Activated CD8-positive, alpha-beta memory T cell treated with anti-CD3 and anti-CD28 coated beads, Interleukin-2, amount 10 ng/mL, durations not matched to agents 7 days and 5 days (primary cell): ENCODE results near the gene RGSL1. TPM values are rescaled to one million over a fixed set of nuclear protein-coding genes. Genes with fewer than 3 reads are reported as not detected.

Experiments used
- ATAC-seq: fragments of 150-1000 bp; cut with Tn5 transposase; one replicate; pipeline ENCODE4 v1.10.0; 2021; ENCODE audit warnings: moderate library complexity
- CTCF ChIA-PET: fragments of 350-600 bp; sonication (Branson Sonifier 250); formaldehyde crosslinking; loops from one replicate; lab custom pipeline; 2021; ENCODE audit warnings: antibody characterized with exemption; lab: Charles Lee
- DNase-seq: peaks from one replicate; pipeline ENCODE4 v3.0.0-alpha.2; 2020
- H3K27ac Mint-ChIP-seq: one replicate; pipeline ENCODE4 v1.8.0; 2021; ENCODE audit warnings: mild to moderate bottlenecking, mixed read lengths
- H3K27me3 Mint-ChIP-seq: one replicate; pipeline ENCODE4 v1.8.0; 2021; ENCODE audit warnings: mixed read lengths
- H3K36me3 Mint-ChIP-seq: one replicate; pipeline ENCODE4 v1.8.0; 2021; ENCODE audit warnings: mild to moderate bottlenecking, mixed read lengths
- H3K4me1 Mint-ChIP-seq: one replicate; pipeline ENCODE4 v1.8.0; 2021; ENCODE audit warnings: mixed read lengths
- H3K4me3 Mint-ChIP-seq: one replicate; pipeline ENCODE4 v1.8.0; 2021; ENCODE audit warnings: mild to moderate bottlenecking, moderate library complexity, mixed read lengths
- H3K9me3 Mint-ChIP-seq: one replicate; pipeline ENCODE4 v1.8.0; 2022; ENCODE audit warnings: low read depth, mixed read lengths
- total RNA-seq, 2 experiments: library from RNA; stranded (reverse); gene quantifications; one replicate each; pipeline ENCODE4 v1.2.3, GENCODE V29; 2021

RGSL1 gene
- total RNA-seq = not detected

DNA sequence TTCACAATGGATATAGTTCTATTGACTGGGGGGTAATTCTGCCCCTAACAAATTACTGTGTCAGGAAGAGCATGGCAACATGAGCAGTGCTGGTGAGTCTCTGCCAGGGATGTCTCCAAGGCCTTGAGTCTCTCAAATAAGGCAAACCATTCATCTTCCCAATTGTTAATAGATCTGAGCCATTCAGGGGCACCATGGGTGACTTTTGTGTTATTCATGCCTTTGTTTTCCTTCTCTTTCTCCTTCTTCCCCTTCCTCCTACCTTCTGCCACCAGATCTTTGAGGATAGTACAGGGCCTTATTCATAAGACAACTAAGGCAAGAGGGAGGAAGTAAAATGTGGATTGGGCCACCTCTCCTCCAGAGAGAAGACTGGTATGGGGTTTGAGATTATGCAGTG, at the start of gene RGSL1:
Gene RGSL1, plus strand, starts transcription at position 60 of the 400 bp plus-strand sequence. Its CDS starts 20 bp downstream, at position 80.
- CTCF ChIA-PET = no interaction called here
- Mint-ChIP-seq H3K9me3 (no peaks in the 10 kb centered on the region), H3K27ac (no peak within 1 kb of the TSS), H3K4me3 (no peak within 1 kb of the TSS), H3K36me3 (no peaks in the 10 kb centered on the region), H3K27me3 (peaks cover 32% of the 10 kb centered on the region), H3K4me1 (peaks cover 7% of the 10 kb centered on the region)
- ATAC-seq (no peak), DNase-seq (no peak)

DNA sequence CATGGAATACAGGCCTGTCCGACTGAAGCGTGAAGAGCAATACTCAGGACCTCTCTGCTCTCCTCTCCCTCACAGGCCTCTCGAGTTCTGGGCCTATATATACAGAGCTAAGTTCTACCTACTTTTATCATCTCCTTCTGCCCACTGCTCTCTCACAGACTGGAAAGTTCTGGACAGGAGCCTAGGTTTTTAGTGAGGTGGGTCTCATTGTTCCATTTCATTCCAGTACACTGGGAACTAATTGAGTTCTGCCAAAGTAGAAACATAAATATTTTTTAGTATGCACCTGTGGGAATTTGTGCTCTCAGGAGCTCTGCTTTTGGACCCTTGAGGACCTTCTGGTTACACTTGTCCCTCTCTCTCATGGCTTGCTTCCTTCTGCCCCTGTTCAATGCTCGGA, 49.4 kb upstream of the RGSL1 start, which contains the start of gene TEDDM1:
Gene TEDDM1, minus strand, starts transcription at position 101 of the 400 bp plus-strand sequence. CDS start 182 bp downstream, outside the sequence.
- peaks cover 3% of the 10 kb centered on the region for H3K9me3 Mint-ChIP-seq
- H3K27ac Mint-ChIP-seq = no peak within 1 kb of the TSS
- H3K36me3 Mint-ChIP-seq = no peaks in the 10 kb centered on the region
- no peak within 1 kb of the TSS for H3K4me3 Mint-ChIP-seq
- H3K27me3 Mint-ChIP-seq = peaks cover 33% of the 10 kb centered on the region
- H3K4me1 Mint-ChIP-seq = peaks cover 4% of the 10 kb centered on the region
- CTCF ChIA-PET = interaction anchor here (1.1 to 3.1 kb wide), 3 partner anchors 257 to 316 kb away, joined by 3 to 9 read pairs (median 7); no protein-coding TSS in a partner anchor
- ATAC-seq (no peak), DNase-seq (no peak)

DNA sequence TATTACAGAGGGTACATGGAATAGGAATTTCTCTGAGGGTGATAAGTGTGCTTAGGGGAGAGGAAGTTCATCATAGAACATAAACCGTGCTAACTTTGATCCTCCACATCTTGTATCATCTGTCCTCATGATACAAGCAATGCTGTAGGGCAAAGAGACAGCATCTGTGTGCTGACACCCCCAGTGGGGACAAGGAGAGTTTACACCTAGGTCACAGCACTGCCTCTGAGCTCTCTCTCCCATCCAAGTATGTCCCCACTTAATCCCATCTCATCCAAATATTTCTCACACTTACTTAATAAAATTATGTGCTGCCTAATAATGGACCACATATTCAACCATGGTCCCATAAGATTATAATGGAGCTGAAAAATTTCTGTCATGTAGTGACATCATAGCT, 45.2 kb upstream of the RGSL1 start:
- no peaks in the 10 kb centered on the region for H3K36me3 Mint-ChIP-seq
- H3K27me3 Mint-ChIP-seq = peaks cover 34% of the 10 kb centered on the region
- H3K4me3 Mint-ChIP-seq = no peak overlapping the region
- peaks cover 3% of the 10 kb centered on the region for H3K9me3 Mint-ChIP-seq
- no peak overlapping the region for H3K27ac Mint-ChIP-seq
- no peak for ATAC-seq
- CTCF ChIA-PET = interaction anchor here (0.8 to 1.0 kb wide), 2 partner anchors 8 to 262 kb away, joined by 4 to 6 read pairs; no protein-coding TSS in a partner anchor
- no peak for DNase-seq
- H3K4me1 Mint-ChIP-seq = no peaks in the 10 kb centered on the region

DNA sequence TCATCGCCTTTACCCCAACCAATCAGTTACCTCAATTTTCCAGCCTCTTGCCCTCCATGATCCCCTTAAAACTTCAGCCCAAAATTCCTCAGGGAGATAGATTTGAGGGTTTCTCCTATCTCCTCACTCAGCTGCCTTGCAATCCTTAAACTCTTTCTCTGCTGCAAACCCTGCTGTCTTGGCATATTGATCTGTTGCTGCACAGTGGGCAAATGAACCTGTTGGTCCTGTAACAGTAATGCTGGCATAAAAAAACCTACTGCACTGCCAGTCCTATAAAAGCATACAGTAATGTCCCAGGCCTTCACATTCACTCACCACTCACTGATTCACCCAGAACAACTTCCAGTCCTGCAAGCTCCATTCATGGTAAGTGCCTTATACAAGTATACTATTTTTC, 44.4 kb upstream of the RGSL1 start:
- CTCF ChIA-PET = interaction anchor here (0.8 kb wide), 1 partner anchor 262 kb away, joined by 6 read pairs; no protein-coding TSS in a partner anchor
- Mint-ChIP-seq H3K27me3 (peaks cover 33% of the 10 kb centered on the region), H3K4me3 (no peak overlapping the region), H3K4me1 (no peaks in the 10 kb centered on the region), H3K36me3 (no peaks in the 10 kb centered on the region), H3K9me3 (peaks cover 3% of the 10 kb centered on the region), H3K27ac (no peak overlapping the region)
- no peak for ATAC-seq
- DNase-seq = no peak

DNA sequence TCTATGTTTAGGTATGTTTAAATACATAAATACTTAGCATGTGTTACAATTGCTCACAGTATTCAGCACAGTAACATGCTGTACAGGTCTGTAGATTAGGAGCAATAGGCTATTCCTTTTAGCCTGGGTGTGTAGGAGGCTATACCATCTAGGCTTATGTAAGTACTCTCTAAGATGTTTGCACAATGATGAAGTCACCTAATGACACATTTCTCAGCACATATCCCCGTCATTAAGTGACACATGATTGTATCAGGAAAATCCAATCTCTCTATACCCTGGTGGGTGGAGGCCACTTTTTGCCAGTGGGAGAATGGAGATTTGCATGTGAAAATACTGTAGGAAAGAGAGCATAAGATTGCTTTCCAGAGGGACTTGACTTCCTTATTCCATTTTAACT, 43.9 kb upstream of the RGSL1 start:
- Mint-ChIP-seq H3K9me3 (peaks cover 3% of the 10 kb centered on the region), H3K4me3 (no peak overlapping the region), H3K4me1 (no peaks in the 10 kb centered on the region), H3K36me3 (no peaks in the 10 kb centered on the region), H3K27me3 (peaks cover 33% of the 10 kb centered on the region), H3K27ac (no peak overlapping the region)
- ATAC-seq = no peak
- no peak for DNase-seq
- CTCF ChIA-PET = no interaction called here

DNA sequence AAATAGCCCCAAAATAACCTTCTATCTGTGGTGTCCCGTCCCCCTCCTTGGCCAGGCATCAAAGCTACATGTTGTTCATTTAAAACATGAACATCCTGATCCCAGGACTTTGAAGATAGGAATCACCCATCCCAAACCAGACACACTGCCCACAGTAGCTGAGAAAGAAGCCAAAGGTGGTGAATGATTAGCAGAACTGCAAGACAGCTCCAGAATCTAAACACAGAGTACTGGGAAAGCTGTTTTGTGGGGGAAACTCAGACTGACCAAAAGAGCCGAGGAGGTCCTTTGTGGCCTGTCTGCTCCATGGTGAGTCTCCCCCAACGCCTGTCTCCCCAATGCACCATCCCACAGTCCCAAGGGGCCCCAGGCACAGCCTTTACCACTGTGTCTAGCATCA, 42.2 kb upstream of the RGSL1 start:
- H3K4me3 Mint-ChIP-seq = no peak overlapping the region
- no peaks in the 10 kb centered on the region for H3K36me3 Mint-ChIP-seq
- peaks cover 35% of the 10 kb centered on the region for H3K27me3 Mint-ChIP-seq
- H3K9me3 Mint-ChIP-seq = peaks cover 3% of the 10 kb centered on the region
- no peak for ATAC-seq
- CTCF ChIA-PET = interaction anchor here (1.1 kb wide), 1 partner anchor 265 kb away, joined by 3 read pairs; no protein-coding TSS in a partner anchor
- no peaks in the 10 kb centered on the region for H3K4me1 Mint-ChIP-seq
- no peak for DNase-seq
- H3K27ac Mint-ChIP-seq = no peak overlapping the region

DNA sequence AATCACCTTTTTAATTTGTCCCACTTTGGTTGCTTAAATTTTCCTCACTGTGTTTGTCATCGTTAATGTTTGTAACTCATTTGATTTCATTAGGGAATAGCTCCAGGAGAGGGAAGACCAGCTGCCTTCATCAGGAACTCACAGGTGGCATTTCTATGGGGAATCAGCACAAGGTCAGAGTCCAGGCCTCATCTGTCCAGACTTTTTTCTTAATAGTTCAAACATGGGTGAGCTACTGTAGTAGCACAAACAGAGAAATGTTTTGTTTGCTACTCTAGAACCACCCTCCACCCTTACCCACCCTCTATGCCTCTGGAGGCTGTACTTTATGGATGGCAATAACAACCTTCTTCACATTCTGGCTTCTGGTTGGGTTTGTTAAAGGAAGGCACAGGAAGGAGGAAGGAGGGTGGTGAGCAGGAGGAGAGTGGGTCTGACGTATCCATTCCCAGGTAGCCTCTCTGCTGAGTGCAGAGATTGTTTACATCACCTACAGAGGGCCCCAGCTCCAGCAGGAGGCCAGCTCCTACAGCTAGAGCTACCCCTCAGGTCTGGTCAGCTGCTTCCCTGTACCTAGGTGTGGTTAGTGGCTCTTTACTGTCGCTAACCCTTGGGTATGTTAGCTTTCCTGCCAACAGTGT, 41.4 kb upstream of the RGSL1 start:
- no peak for DNase-seq
- CTCF ChIA-PET = no interaction called here
- no peak for ATAC-seq
- Mint-ChIP-seq H3K9me3 (peaks cover 3% of the 10 kb centered on the region), H3K27me3 (peaks cover 35% of the 10 kb centered on the region), H3K27ac (no peak overlapping the region), H3K4me3 (no peak overlapping the region), H3K36me3 (no peaks in the 10 kb centered on the region), H3K4me1 (no peaks in the 10 kb centered on the region)

DNA sequence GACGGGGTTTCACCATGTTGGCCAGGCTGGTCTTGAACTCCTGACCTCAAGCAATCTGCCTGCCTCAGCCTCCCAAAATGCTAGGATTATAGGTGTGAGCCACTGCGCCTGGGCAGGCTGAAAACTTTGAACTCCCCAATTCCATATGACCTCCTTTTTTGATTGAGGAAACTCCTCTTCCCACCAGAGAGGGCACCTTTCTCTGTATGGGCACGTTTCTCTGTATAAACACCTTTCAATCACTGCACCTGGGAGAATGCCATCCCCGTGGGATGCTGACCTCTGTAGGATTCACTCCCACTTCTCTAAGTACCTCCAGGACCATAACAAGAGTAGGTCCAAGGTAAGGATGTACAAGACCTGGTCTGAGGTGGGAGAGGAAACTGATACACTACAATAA, 39.8 kb upstream of the RGSL1 start:
- CTCF ChIA-PET = no interaction called here
- H3K9me3 Mint-ChIP-seq = no peaks in the 10 kb centered on the region
- peaks cover under 1% of the 10 kb centered on the region for H3K4me1 Mint-ChIP-seq
- no peak overlapping the region for H3K4me3 Mint-ChIP-seq
- H3K27me3 Mint-ChIP-seq = peaks cover 43% of the 10 kb centered on the region
- H3K36me3 Mint-ChIP-seq = no peaks in the 10 kb centered on the region
- ATAC-seq (no peak), DNase-seq (no peak)
- no peak overlapping the region for H3K27ac Mint-ChIP-seq

DNA sequence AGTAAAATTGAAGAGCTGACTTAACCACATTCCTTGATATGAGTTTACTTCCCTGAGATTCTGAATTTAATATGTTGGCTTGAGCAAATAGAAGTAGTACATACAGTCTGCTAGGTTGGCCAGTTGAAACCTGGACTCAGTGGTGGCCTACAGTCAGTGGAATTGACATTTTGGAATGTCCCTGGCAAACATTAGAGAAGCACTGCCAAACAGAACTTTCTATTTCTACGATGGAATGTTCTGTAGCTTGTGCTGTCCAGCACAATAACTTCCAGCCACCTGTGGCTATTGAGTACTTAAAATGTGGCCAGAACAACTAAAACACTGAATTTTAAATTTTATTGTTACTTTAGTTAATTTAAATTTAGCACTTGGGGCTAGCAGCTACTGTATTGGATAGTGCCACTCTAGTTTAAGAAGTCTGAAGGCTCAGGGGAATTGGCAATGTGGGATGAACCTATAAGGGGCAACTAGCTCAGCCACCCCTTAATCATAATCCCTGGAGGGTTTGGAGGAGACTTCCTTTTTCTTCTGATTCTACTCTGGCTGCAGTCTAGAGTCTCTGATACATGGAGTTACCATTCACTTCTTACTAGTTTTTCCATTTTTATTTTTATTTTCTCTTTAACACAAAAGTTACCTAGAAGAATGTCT, 39.2 kb upstream of the RGSL1 start:
- peaks cover 6% of the 10 kb centered on the region for H3K4me1 Mint-ChIP-seq
- DNase-seq = no peak
- H3K36me3 Mint-ChIP-seq = no peaks in the 10 kb centered on the region
- peaks cover 44% of the 10 kb centered on the region for H3K27me3 Mint-ChIP-seq
- ATAC-seq = no peak
- no peak overlapping the region for H3K27ac Mint-ChIP-seq
- no peaks in the 10 kb centered on the region for H3K9me3 Mint-ChIP-seq
- CTCF ChIA-PET = interaction anchor here (1.3 kb wide), 1 partner anchor 325 kb away, joined by 3 read pairs; no protein-coding TSS in a partner anchor
- no peak overlapping the region for H3K4me3 Mint-ChIP-seq

DNA sequence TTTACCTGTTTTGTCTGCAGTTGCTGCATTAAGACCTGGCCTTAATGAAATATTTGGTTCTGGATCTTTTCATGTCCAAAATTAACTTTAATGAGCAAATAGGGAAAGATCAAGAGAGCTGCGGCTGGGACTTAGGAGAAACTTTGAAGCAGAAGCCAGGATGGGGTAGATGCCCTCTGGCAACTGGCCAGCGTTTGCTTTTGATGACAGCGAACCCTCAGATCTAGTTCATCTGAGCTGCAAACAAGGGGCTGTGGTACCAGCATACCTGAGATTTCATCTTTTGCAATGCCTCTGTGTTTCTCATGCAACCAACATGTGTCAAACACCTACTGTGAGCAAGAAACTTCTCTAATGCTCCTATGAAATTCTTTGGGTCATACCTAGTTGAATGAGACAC, 36.5 kb upstream of the RGSL1 start:
- H3K9me3 Mint-ChIP-seq = no peaks in the 10 kb centered on the region
- CTCF ChIA-PET = interaction anchor here (1.7 kb wide), 1 partner anchor 10 kb away, joined by 5 read pairs; no protein-coding TSS in a partner anchor

DNA sequence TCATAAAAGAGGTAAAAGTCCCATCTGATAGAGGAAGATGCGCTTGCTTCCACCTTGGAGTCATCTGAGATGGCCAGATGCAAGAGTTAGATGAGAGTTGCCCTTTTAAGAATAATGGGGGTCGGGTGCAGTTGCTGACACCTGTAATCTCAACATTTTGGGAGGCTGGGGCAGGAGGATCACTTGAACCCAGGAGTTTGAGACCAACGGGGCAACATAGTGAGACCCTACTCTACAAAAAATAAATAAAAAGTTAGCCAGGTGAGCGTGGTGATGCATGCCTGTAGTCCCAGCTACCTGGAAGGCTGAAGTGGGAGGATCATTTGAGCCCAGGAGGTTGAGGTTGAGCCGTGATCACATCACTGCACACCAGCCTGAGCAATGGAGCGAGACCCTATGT, 36.0 kb upstream of the RGSL1 start:
- H3K4me1 Mint-ChIP-seq = peaks cover 23% of the 10 kb centered on the region
- H3K27me3 Mint-ChIP-seq = peaks cover 47% of the 10 kb centered on the region
- H3K27ac Mint-ChIP-seq = no peak overlapping the region
- no peaks in the 10 kb centered on the region for H3K36me3 Mint-ChIP-seq
- CTCF ChIA-PET = interaction anchor here (1.7 kb wide), 1 partner anchor 9 kb away, joined by 5 read pairs; no protein-coding TSS in a partner anchor
- ATAC-seq = no peak
- no peak overlapping the region for H3K4me3 Mint-ChIP-seq
- H3K9me3 Mint-ChIP-seq = no peaks in the 10 kb centered on the region
- DNase-seq = no peak

More for the DNA sequence above, 36.5 kb upstream of the RGSL1 start:
- Mint-ChIP-seq H3K36me3 (no peaks in the 10 kb centered on the region), H3K4me3 (no peak overlapping the region), H3K27me3 (peaks cover 42% of the 10 kb centered on the region), H3K4me1 (peaks cover 21% of the 10 kb centered on the region), H3K27ac (no peak overlapping the region)
- ATAC-seq (no peak), DNase-seq (no peak)

DNA sequence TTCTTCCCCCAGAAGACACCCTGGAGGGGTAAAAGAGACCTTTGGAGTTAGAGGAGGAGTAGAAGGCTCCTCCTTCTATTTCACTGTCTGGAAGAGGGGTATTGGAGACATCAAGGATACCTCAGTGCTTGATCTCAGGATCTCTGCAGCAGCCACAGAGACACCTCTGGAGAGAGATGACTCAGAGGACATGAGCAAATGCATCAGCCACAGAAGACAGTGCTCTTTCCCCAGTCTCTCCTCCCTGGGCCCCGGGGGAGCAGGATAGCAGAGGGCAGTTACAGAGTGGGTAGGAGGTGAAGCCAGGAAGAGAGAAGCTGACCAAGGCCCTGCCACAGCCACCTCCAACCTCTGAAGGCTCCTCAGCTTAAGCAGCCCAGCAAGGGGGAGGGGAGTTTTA, 34.2 kb upstream of the RGSL1 start:
- CTCF ChIA-PET = interaction anchor here (1.0 kb wide), 1 partner anchor 20 kb away, joined by 3 read pairs; no protein-coding TSS in a partner anchor
- H3K27me3 Mint-ChIP-seq = peaks cover 45% of the 10 kb centered on the region
- no peak overlapping the region for H3K4me3 Mint-ChIP-seq
- DNase-seq = no peak
- no peaks in the 10 kb centered on the region for H3K36me3 Mint-ChIP-seq
- no peaks in the 10 kb centered on the region for H3K9me3 Mint-ChIP-seq
- ATAC-seq = peak; percentile 47
- H3K4me1 Mint-ChIP-seq = peaks cover 23% of the 10 kb centered on the region
- no peak overlapping the region for H3K27ac Mint-ChIP-seq

DNA sequence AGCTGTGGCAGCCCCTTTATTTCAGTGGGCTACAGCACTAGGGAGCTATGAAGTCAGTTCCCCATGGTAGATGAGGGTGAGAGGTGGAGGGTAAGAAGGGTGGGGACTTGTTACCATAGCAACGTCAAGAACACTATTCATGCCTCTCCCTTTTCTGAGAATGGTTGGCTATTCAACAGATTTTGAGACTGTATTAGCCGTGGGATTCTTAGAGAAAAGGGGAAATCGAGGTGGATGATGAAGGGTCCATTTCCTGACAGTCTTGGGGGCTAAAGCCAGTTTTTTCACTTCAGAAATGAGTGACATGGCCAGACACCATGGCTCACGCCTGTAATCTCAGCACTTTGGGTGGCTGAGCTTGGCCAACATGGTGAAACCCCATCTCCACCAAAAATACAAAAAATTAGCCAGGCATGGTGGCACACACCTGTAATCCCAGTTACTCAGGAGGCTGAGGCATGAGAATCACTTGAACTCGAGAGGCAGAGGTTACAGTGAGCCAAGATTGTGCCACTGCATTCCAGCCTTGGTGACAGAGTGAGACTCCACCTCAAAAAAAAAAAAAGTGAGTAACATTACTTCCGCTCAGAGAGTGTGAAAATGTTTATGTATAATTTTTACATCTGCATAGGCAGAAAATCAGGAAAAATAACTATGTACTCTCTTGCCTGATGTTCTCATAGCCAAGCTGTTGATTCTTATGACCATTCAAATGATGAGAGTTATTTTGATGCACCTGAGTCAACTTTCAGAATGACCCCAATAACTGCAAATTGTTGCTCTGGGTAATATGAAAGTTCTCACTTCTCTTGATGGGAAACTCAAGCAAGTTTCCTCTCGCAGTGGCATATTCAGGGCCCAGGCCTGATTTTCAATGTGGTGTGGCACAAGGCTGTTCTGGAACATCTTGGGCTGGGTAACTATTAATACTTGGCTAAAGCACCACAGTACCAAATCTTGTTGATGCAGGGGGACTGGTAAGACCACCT, 23.2 kb upstream of the RGSL1 start:
- H3K9me3 Mint-ChIP-seq = no peaks in the 10 kb centered on the region
- CTCF ChIA-PET = no interaction called here
- H3K27me3 Mint-ChIP-seq = peaks cover 17% of the 10 kb centered on the region
- no peak for DNase-seq
- no peak for ATAC-seq
- H3K4me3 Mint-ChIP-seq = no peak overlapping the region
- H3K4me1 Mint-ChIP-seq = peaks cover 26% of the 10 kb centered on the region
- no peaks in the 10 kb centered on the region for H3K36me3 Mint-ChIP-seq
- H3K27ac Mint-ChIP-seq = peak overlapping the region; percentile 10
